ENCODE data around the gene PCBP3.

PCBP3 gene

DNA sequence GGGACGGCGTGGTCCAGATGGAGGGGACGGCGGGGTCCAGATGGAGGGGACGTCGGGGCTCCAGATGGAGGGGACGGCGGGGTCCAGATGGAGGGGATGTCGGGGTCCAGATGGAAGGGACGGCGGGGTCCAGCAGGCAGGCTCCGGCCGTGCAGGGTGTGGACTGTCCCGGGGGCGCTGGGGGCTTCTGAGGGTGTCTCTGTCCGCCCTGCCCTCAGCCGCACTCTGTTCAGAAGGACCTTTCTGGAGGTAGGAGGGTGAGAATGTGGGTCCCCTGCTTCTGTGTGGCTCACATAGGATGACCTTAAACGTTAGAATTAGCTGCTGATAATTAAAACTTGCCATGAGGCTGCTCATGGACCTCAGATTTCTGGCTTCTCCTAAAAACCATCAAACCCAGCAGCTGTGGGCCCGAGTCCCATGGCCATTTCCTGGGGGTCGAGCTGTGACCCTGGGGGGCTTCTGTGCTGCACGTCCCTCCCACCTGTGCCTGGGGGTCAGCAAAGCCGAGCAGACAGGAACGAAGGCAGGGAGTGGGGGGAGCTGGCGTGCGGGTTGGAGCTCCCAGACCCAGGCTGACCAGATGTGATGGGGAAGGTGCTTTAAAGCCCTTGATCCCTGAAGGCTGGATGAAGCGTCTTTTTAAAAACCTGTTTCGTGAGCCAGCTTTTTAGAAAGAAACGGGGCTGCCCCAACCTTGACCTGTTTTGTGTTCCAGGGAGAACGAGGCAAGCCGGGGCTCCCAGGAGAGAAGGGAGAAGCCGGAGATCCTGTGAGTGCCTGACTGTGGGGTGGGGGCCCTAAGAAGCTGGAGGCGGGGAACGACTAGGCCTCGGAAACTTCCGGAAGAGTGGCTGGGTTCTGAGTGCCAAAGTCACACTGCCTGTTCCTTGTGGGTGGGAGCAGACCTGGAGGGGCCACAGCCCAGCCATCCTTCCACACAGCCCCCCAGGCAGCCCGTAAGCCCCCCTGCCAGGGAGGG lies 345.1 kb downstream of the PCBP3 start:
- Mint-ChIP-seq H3K27ac (no peak overlapping the region), H3K9me3 (no peaks in the 10 kb centered on the region), H3K4me1 (peaks cover 11% of the 10 kb centered on the region), H3K27me3 (peaks cover 15% of the 10 kb centered on the region), H3K4me3 (no peak overlapping the region)
- no peak for DNase-seq
- ATAC-seq: no peak

DNA sequence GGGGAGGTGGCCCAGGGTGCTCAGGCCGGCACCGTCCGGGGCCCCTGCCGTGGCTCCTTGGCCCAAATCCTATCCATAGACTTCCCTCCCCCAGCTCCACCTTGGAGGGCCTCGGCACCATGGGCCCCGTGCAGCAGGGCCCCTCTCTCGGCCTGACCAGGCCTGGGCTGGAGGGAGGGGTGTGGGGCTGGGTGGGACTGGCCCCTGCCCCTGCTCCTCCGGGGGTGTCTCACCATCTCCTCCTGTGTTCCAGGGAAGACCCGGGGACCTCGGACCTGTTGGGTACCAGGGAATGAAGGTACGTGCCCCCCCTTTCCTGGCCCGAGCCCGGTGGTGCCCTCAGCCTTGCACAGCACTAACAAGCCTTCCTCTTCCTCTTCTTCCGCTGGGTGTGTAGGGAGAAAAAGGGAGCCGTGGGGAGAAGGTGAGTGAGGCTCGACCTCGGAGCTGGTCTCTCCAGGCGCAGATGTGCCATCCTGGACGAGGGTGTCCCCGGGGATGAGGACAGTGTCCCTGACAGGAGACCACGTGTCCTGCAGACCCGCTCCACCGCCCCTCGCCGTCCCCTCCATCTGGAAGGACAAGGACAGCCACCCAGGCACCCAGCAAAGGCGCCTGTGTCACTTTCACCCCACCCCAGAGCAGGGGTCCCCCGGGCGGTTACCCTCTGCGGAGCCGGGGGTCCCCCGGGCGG lies 346.0 kb downstream of the PCBP3 start:
- ATAC-seq (peak; percentile 47), DNase-seq (no peak)
- peaks cover 8% of the 10 kb centered on the region for H3K4me1 Mint-ChIP-seq
- H3K27ac Mint-ChIP-seq: no peak overlapping the region
- no peak overlapping the region for H3K4me3 Mint-ChIP-seq
- H3K27me3 Mint-ChIP-seq: peaks cover 10% of the 10 kb centered on the region
- H3K9me3 Mint-ChIP-seq: no peaks in the 10 kb centered on the region

DNA sequence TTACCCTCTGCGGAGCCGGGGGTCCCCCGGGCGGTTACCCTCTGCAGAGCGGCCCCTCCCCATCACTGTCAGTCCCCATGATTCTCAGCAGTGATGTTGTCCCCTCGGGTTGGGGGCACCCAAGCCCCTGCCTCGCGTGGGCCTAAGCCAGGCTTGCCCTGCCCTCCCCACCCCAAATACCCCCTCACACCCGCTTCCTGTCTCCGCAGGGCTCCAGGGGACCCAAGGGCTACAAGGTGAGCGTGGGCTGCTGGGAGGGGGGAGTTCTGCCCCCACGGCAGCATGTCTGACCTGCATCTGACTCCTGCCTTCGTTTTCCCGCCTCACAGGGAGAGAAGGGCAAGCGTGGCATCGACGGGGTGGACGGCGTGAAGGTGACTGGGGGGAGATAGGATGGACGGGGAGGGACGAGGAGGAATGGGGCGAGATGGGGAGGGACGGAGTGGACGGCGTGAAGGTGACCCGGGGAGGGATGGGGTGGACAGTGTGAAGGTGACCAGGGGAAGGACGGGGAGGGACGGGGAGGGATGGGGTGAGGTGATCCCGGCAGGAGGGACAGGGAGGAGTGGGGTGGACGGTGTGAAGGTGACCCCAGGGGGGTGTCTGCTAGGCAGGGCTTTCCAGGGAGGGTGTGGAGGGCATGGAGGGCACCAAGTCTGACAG lies 346.7 kb downstream of the PCBP3 start:
- DNase-seq (peak in 1 of 2 donors; percentile 5), ATAC-seq (peak; percentile 42)
- H3K9me3 Mint-ChIP-seq: no peaks in the 10 kb centered on the region
- H3K4me3 Mint-ChIP-seq: no peak overlapping the region
- no peak overlapping the region for H3K27ac Mint-ChIP-seq
- H3K4me1 Mint-ChIP-seq: peaks cover 1% of the 10 kb centered on the region
- H3K27me3 Mint-ChIP-seq: peaks cover 3% of the 10 kb centered on the region

DNA sequence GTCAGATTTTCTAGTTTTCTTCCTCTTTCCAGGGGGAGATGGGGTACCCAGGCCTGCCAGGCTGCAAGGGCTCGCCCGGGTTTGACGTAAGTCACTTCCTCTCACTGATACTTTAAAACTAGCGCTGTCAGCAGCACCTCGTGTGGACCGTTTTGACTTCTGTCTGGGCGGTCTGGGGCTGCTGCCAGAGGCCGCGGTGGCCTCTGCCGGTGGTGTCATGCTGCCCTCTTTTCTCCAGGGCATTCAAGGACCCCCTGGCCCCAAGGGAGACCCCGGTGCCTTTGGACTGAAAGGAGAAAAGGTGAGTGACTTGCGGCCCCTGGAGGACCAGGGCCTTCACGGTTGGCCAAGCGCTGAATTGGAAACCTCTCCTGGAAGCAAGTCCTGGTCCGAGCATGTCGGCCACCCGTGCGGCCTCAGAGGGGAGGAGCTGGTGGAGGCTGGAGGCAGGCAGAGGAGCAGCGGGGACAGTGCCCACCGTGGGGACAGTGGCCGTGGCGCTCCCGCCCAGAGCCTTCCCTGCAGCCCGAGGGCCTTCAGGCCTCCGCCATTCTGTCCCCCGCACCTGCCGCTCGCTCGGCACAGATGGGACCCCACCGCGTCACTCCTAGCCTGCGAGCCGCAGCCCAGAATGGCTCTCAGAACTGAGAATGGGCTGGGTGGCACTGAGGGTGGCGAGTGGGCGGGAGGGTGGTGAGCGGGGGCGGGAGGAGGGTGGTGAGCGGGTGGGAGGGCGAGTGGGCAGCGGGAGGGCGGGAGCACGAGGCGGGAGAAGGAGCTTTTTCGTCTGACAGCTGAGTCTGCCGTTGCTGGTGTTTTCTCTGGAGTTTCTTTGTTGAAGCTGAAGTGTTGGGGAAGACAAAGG lies 347.4 kb downstream of the PCBP3 start:
- DNase-seq (no peak), ATAC-seq (no peak)
- Mint-ChIP-seq H3K27me3 (no peaks in the 10 kb centered on the region), H3K9me3 (no peaks in the 10 kb centered on the region), H3K4me1 (peaks cover 6% of the 10 kb centered on the region), H3K4me3 (no peak overlapping the region), H3K27ac (no peak overlapping the region)

DNA sequence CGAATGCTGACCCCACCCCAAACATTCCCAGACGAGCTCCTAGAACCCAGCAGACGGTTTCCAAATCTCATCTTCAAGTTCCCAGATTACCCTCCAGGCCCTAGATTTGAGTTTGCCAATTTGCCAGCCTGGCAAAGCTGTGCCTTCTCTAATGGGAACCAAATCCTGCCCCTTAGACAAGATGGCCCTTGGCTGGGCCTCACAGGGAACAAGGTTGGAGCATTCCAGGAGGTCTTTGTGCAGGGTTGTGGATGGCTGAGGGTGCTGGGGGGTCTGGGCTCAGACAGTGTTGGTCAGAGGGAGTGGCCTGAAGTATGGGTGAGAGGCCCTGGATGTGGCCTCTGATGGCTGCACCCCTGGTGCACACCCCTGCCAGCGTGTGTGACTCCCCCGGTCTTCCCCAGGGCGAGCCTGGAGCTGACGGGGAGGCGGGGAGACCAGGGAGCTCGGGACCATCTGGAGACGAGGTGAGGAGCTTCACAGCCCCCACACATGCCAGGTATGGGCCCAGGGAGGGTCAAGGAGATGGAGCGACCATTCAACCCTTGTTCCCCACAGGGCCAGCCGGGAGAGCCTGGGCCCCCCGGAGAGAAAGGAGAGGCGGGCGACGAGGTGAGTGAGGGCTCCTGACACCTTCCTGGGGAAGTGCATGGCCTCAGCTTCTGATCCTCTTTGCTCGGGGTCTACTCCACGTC lies 348.2 kb downstream of the PCBP3 start:
- H3K4me3 Mint-ChIP-seq: no peak overlapping the region
- DNase-seq (peak in 1 of 2 donors; percentile 8), ATAC-seq (no peak)
- H3K27me3 Mint-ChIP-seq: no peaks in the 10 kb centered on the region
- H3K9me3 Mint-ChIP-seq: no peaks in the 10 kb centered on the region
- H3K4me1 Mint-ChIP-seq: peaks cover 9% of the 10 kb centered on the region
- H3K27ac Mint-ChIP-seq: peak overlapping the region in 1 of 2 donors; percentile 54

All from stimulated activated naive CD8-positive, alpha-beta T cell treated with anti-CD3 and anti-CD28 coated beads, Interleukin-15, amount 100 ng/mL, for 72 hours (primary cell).